Fibroblast of lung (primary cell): ENCODE results near the gene RIPK3. TPM values are rescaled to one million over a fixed set of nuclear protein-coding genes. Genes with fewer than 3 reads are reported as not detected.

Source experiments
- DNase-seq, 2 donors: peaks; one replicate each; pipeline versions ENCODE4 v3.0.0 to v3.0.0-alpha.2; 2010; ENCODE audit warnings: low read depth in 2 of 2
- H2AFZ ChIP-seq: 2 replicates; pipeline ENCODE4 v1.5.1; 2012; ENCODE audit warnings: low read length, control low read depth, inconsistent platforms
- H3K27ac ChIP-seq: 2 replicates; pipeline ENCODE4 v1.5.1; 2011; ENCODE audit warnings: low read length, control low read depth; ENCODE audit not compliant: insufficient read depth
- H3K27me3 ChIP-seq: 2 replicates; pipeline ENCODE4 v1.5.1; 2011; ENCODE audit warnings: mild to moderate bottlenecking, low read length; ENCODE audit not compliant: control insufficient read depth, insufficient read depth
- H3K36me3 ChIP-seq: 2 replicates; pipeline ENCODE4 v1.5.1; 2011; ENCODE audit warnings: low read length; ENCODE audit not compliant: control insufficient read depth, insufficient read depth
- H3K4me1 ChIP-seq: 2 replicates; pipeline ENCODE4 v1.5.1; 2011; ENCODE audit warnings: low read length; ENCODE audit not compliant: control insufficient read depth, insufficient read depth; ENCODE audit errors: extremely low read depth
- H3K4me2 ChIP-seq: 2 replicates; pipeline ENCODE4 v1.5.1; 2011; ENCODE audit warnings: low read length, control low read depth; ENCODE audit not compliant: insufficient read depth; ENCODE audit errors: extremely low read depth
- H3K4me3 ChIP-seq, 4 experiments: fragments of 200-600 bp in 1 of 4; sonication (generic) in 1 of 4; replicated peaks in 1 of 4; 2 replicates each; pipeline ENCODE4 v1.5.1; 2011 to 2016; ENCODE audit warnings: low read length in 4 of 4, low read depth in 3 of 4, mild to moderate bottlenecking in 3 of 4, control low read depth in 2 of 4, inconsistent platforms in 1 of 4, mixed read lengths in 1 of 4; ENCODE audit not compliant: insufficient read depth in 1 of 4; ENCODE audit errors: control extremely low read depth in 1 of 4
- H3K79me2 ChIP-seq: 2 replicates; pipeline ENCODE4 v1.5.1; 2012; ENCODE audit warnings: mild to moderate bottlenecking, low read length, inconsistent platforms; ENCODE audit not compliant: control insufficient read depth, insufficient read depth
- H3K9ac ChIP-seq: 2 replicates; pipeline ENCODE4 v1.5.1; 2011; ENCODE audit warnings: mild to moderate bottlenecking, low read length, control low read depth; ENCODE audit not compliant: insufficient read depth
- H3K9me3 ChIP-seq: 2 replicates; pipeline ENCODE4 v1.5.1; 2012; ENCODE audit warnings: low read depth, low read length; ENCODE audit not compliant: control insufficient read depth, insufficient read depth
- H4K20me1 ChIP-seq: 2 replicates; pipeline ENCODE4 v1.5.1; 2011; ENCODE audit warnings: low read length; ENCODE audit not compliant: control insufficient read depth, insufficient read depth; ENCODE audit errors: extremely low read depth
- CTCF ChIP-seq, 2 donors: IDR thresholded peaks in 1 of 2; conservative IDR thresholded peaks in 1 of 2; 1 replicate in 1 of 2; 2 replicates in 1 of 2; pipeline ENCODE4 v1.5.1; 2011 to 2012; ENCODE audit warnings: low read length in 2 of 2, control low read depth in 1 of 2, inconsistent platforms in 1 of 2, low read depth in 1 of 2, mild to moderate bottlenecking in 1 of 2
- EZH2 ChIP-seq: IDR thresholded peaks from 2 replicates; pipeline ENCODE4 v1.5.1; 2012; ENCODE audit warnings: low read length, control low read depth, mild to moderate bottlenecking; ENCODE audit errors: missing control alignments
- polyA plus RNA-seq, 2 donors: library from polyadenylated mRNA; depleted of rRNA in 1 of 2; stranded (reverse) in 1 of 2; unstranded in 1 of 2; fragments of >200 nt; gene quantifications; 2 replicates each; pipeline ENCODE4 v1.2.1, GENCODE V29; 2011 to 2012; ENCODE audit warnings: missing spikeins in 1 of 2
- total RNA-seq: library from RNA; depleted of rRNA; stranded (reverse); fragments of >200 nt; gene quantifications from 2 replicates; pipeline ENCODE4 v1.2.1, GENCODE V29; 2014

Gene RIPK3
- total and polyA plus RNA-seq, 2 donors (not counting 1 experiment from before 2014, with no cell fraction given), result 0.20 to 0.33 TPM

- peaks cover 41% of the 10 kb centered on the region for H3K27me3 ChIP-seq
- peaks cover 2% of the 10 kb centered on the region for H3K4me1 ChIP-seq
- H3K4me3 ChIP-seq, result no peak overlapping the region
- H3K36me3 ChIP-seq, result no peaks in the 10 kb centered on the region
- TF ChIP-seq EZH2, result no peak
- TF ChIP-seq CTCF (conservative IDR thresholded peaks at IDR 0.05 in 1 of 2, IDR thresholded peaks at IDR 0.05 in 1 of 2; ENCODE audit: low read depth in 1 of 2, low read length in 2 of 2), result no peak
- H3K79me2 ChIP-seq, result no peaks in the 10 kb centered on the region
- H3K9me3 ChIP-seq, result no peaks in the 10 kb centered on the region
- no peaks in the 10 kb centered on the region for H4K20me1 ChIP-seq
- no peak overlapping the region for H3K4me2 ChIP-seq
- H3K9ac ChIP-seq, result no peak overlapping the region
- no peak overlapping the region for H2AFZ ChIP-seq
- H3K27ac ChIP-seq, result no peak overlapping the region
- DNase-seq, result no peak
These were observed 2.5 kb downstream of the RIPK3 start for GRCh38 chr14:24337144-24337823.

GRCh38 chr14:24335461-24336171 lies 4.2 kb downstream of the RIPK3 start:
- H3K4me2 ChIP-seq, result no peak overlapping the region
- H3K4me1 ChIP-seq, result peaks cover 2% of the 10 kb centered on the region
- no peaks in the 10 kb centered on the region for H3K9me3 ChIP-seq
- no peak overlapping the region for H3K4me3 ChIP-seq
- no peak for DNase-seq
- H3K27me3 ChIP-seq, result peaks cover 40% of the 10 kb centered on the region
- H4K20me1 ChIP-seq, result no peaks in the 10 kb centered on the region
- TF ChIP-seq CTCF (conservative IDR thresholded peaks at IDR 0.05 in 1 of 2, IDR thresholded peaks at IDR 0.05 in 1 of 2; ENCODE audit: low read depth in 1 of 2, low read length in 2 of 2), result no peak
- TF ChIP-seq EZH2, result no peak
- no peak overlapping the region for H3K27ac ChIP-seq
- H3K36me3 ChIP-seq, result no peaks in the 10 kb centered on the region
- H3K9ac ChIP-seq, result no peak overlapping the region
- no peak overlapping the region for H2AFZ ChIP-seq
- H3K79me2 ChIP-seq, result no peaks in the 10 kb centered on the region

DNA sequence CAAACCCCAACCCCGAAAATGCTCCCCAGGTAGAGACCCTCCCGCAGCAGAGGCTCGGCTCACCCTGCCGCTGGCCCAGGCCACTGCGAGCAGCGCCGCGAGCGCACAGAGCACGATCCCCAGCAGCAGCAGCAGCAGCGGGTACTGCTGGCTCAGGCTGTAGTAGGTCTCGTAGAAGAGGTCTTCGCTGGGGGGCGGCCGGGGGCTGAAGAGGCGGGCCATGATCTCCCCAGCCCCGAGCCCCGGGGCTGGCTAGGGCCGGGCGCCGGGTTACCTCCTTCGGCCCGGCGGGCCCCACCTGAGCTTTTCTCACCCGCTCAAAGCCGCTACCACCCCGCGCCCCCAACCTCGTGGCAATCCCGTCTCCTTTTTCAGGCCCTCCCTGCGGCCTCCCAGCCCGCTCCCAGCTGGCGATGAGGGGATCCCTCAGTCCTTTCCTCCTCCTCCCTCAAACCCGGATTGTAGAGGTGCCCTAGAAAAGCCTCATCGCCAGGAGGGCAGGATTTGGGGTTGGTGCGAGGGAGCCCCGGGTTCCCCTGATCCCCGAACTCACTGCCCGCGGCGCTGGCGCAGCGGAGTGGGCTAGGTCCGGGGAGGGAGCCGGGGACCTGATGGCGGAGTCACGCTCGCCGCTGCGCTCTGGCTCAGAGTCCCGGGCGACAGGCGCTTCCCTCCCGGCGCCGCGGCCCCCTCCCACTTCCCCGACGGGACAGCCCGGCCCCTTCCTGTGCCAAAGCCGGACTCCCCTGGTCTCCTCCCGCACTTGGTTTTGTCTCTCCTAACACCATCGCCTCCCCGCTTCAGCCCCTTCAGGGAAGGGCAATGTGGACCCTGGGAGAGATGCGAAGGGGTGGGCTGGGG lies 5.1 kb downstream of the RIPK3 start, which contains the start of gene ADCY4:
ADCY4 (minus strand) TSS at position 641 of the 861 bp plus-strand sequence; CDS start at position 222, 419 bp downstream.
- Histone ChIP-seq H4K20me1 (no peaks in the 10 kb centered on the region), H3K27me3 (peaks cover 32% of the 10 kb centered on the region), H3K36me3 (no peaks in the 10 kb centered on the region), H3K4me1 (peaks cover 2% of the 10 kb centered on the region), H3K4me2 (peak within 1 kb of the TSS; percentile 80), H2AFZ (peak within 1 kb of the TSS; percentile 59), H3K4me3 (peak within 1 kb of the TSS; percentile 1 to 54 (median 1)), H3K27ac (no peak within 1 kb of the TSS), H3K9me3 (no peaks in the 10 kb centered on the region), H3K9ac (peak within 1 kb of the TSS; percentile 55), H3K79me2 (no peaks in the 10 kb centered on the region)
- no peak for TF ChIP-seq CTCF (conservative IDR thresholded peaks at IDR 0.05 in 1 of 2, IDR thresholded peaks at IDR 0.05 in 1 of 2; ENCODE audit: low read depth in 1 of 2, low read length in 2 of 2)
- peak; percentile 53 for TF ChIP-seq EZH2
- no peak for DNase-seq
